SKM-1 treated with dmso at 0.1 percent for 144 hours (cell line): ENCODE results near the gene RAB3GAP1.

Experiments
- DNase-seq: peaks from one replicate; lab custom pipeline; 2025; ENCODE audit not compliant: unreplicated experiment; lab: John Stamatoyannopoulos, UW

RAB3GAP1 gene

GRCh38 chr2:135208016-135208415, 155.9 kb downstream of the RAB3GAP1 start:
- no peak for DNase-seq

- DNase-seq: no peak
Measured at GRCh38 chr2:135212757-135213156, 160.7 kb downstream of the RAB3GAP1 start.

GRCh38 chr2:135218426-135218825, 166.3 kb downstream of the RAB3GAP1 start:
- no peak for DNase-seq

- DNase-seq: no peak
Measured at GRCh38 chr2:135219226-135219625, 167.1 kb downstream of the RAB3GAP1 start.
